Astrocyte (in vitro differentiated cells and primary cell): ENCODE measurements around the gene NAT9.

Source experiments
- EZH2 ChIP-seq: IDR thresholded peaks from 2 replicates; pipeline ENCODE4 v1.6.1; 2012; ENCODE audit warnings: mild to moderate bottlenecking, low read length, inconsistent platforms; ENCODE audit not compliant: insufficient read depth
- TF ChIP-seq, protein P1 (sequence below): IDR thresholded peaks from 2 replicates; pipeline ENCODE4 v1.5.1; 2011; ENCODE audit warnings: low read depth, mild to moderate bottlenecking, inconsistent platforms, low read length, moderate library complexity; ENCODE audit not compliant: insufficient read depth

DNA sequence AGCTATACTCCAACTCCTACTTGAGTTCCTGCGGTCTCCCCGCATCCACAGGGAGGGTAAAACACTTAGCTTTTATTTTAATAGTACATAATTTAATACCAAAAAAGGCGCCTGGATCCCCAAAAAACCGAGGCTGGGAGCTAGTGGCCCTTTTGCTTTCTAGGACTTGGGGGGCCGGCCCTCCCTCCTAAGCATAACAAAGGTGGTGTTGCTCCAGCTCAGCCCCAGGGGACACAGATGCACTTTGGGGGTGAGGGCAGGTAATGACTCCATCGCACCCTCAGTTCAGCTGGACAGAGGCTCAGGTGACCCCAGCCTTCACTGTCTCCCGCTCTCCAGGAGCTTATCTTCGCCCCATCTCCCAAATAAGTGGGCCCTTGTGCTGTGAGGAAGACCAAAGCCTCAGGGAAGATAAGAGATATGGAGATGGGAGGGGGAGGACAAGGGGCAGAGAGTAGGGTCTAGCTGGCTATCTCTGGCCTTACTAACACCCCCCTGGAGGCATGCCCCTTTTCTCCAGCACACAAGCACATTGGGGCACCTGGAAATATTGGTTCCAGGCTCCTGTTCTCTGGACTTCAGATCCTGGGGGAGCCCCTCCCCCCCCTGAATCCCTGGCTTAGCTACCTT, 30.5 kb downstream of the NAT9 start:
- no peak for TF ChIP-seq EZH2
- TF ChIP-seq, protein P1, sequence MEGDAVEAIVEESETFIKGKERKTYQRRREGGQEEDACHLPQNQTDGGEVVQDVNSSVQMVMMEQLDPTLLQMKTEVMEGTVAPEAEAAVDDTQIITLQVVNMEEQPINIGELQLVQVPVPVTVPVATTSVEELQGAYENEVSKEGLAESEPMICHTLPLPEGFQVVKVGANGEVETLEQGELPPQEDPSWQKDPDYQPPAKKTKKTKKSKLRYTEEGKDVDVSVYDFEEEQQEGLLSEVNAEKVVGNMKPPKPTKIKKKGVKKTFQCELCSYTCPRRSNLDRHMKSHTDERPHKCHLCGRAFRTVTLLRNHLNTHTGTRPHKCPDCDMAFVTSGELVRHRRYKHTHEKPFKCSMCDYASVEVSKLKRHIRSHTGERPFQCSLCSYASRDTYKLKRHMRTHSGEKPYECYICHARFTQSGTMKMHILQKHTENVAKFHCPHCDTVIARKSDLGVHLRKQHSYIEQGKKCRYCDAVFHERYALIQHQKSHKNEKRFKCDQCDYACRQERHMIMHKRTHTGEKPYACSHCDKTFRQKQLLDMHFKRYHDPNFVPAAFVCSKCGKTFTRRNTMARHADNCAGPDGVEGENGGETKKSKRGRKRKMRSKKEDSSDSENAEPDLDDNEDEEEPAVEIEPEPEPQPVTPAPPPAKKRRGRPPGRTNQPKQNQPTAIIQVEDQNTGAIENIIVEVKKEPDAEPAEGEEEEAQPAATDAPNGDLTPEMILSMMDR, result no peak
